Common myeloid progenitor, CD34-positive (primary cell): ENCODE data around the gene ZNF319.

Source experiments
- CTCF ChIA-PET: fragments of 350-600 bp; sonication (Branson Sonifier 250); formaldehyde crosslinking; loops from one replicate; lab custom pipeline; 2021; ENCODE audit warnings: antibody characterized with exemption; lab: Charles Lee
- POLR2A ChIA-PET: fragments of 350-600 bp; sonication (Branson Sonifier 250); formaldehyde crosslinking; loops from one replicate; lab custom pipeline; 2021; ENCODE audit warnings: antibody characterized with exemption; lab: Charles Lee
- DNase-seq, 3 donors: peaks; one replicate each; pipeline versions ENCODE4 v3.0.0 to v3.0.0-alpha.2; 2013
- H3K27ac ChIP-seq, 2 experiments: 1 replicate in 1 of 2; 2 replicates in 1 of 2; pipeline ENCODE4 v1.7.0; 2013; ENCODE audit warnings: inconsistent platforms in 2 of 2, low read length in 2 of 2, mild to moderate bottlenecking in 2 of 2, low read depth in 1 of 2, moderate library complexity in 1 of 2; ENCODE audit not compliant: severe bottlenecking in 2 of 2, insufficient read depth in 1 of 2, poor library complexity in 1 of 2
- H3K27me3 ChIP-seq, 5 experiments: replicated peaks in 2 of 5; 1 replicate in 3 of 5; 2 replicates in 2 of 5; pipeline versions ENCODE4 v1.6.1 to v1.7.0; 2013; ENCODE audit warnings: low read length in 4 of 5, mild to moderate bottlenecking in 2 of 5, moderate library complexity in 2 of 5, inconsistent platforms in 1 of 5; ENCODE audit not compliant: insufficient read depth in 5 of 5, control insufficient read depth in 4 of 5
- H3K36me3 ChIP-seq, 4 experiments: 1 replicate in 2 of 4; 2 replicates in 2 of 4; pipeline versions ENCODE4 v1.6.1 to v1.7.0; 2013; ENCODE audit warnings: low read length in 3 of 4, control low read depth in 1 of 4, mild to moderate bottlenecking in 1 of 4; ENCODE audit not compliant: control insufficient read depth in 4 of 4, insufficient read depth in 4 of 4
- H3K4me1 ChIP-seq, 4 experiments: 1 replicate in 3 of 4; 2 replicates in 1 of 4; pipeline versions ENCODE4 v1.6.1 to v1.7.1; 2013; ENCODE audit warnings: low read length in 3 of 4, mild to moderate bottlenecking in 3 of 4, control low read depth in 1 of 4, inconsistent platforms in 1 of 4, moderate library complexity in 1 of 4; ENCODE audit not compliant: control insufficient read depth in 4 of 4, insufficient read depth in 4 of 4; ENCODE audit errors: control extremely low read depth in 1 of 4
- H3K4me3 ChIP-seq, 7 experiments: 1 replicate in 4 of 7; 2 replicates in 3 of 7; pipeline versions ENCODE4 v1.5.1 to v1.7.0; 2013; ENCODE audit warnings: mild to moderate bottlenecking in 7 of 7, low read length in 6 of 7, moderate library complexity in 6 of 7, inconsistent platforms in 2 of 7, low read depth in 2 of 7, control low read depth in 1 of 7; ENCODE audit not compliant: insufficient read depth in 4 of 7, control insufficient read depth in 1 of 7; ENCODE audit errors: extremely low read depth in 1 of 7
- H3K9me3 ChIP-seq, 5 experiments: 1 replicate in 4 of 5; 2 replicates in 1 of 5; pipeline versions ENCODE4 v1.6.1 to v1.7.1; 2013; ENCODE audit warnings: low read length in 4 of 5, mild to moderate bottlenecking in 2 of 5, inconsistent platforms in 1 of 5, low read depth in 1 of 5, moderate library complexity in 1 of 5; ENCODE audit not compliant: control insufficient read depth in 4 of 5, insufficient read depth in 2 of 5; ENCODE audit errors: control extremely low read depth in 1 of 5
- WGBS: methylation state at CpG from one replicate; pipeline ENCODE4 v1.1.5; 2013; ENCODE audit not compliant: insufficient coverage; 5-methylcytosine and 5-hydroxymethylcytosine counted together

Gene ZNF319

GRCh38 chr16:57960310-57960709 is 40.2 kb downstream of the ZNF319 start:
- POLR2A ChIA-PET: interaction anchor here (0.5 kb wide), 1 partner anchor 39 kb away, joined by 4 read pairs; no protein-coding TSS in a partner anchor
- 89% methylated on average over 7 of the region's 10 CpGs for WGBS

GRCh38 chr16:57959804-57960203 is 40.7 kb downstream of the ZNF319 start:
- Histone ChIP-seq H3K9me3 (no peaks in the 10 kb centered on the region), H3K27ac (no peak overlapping the region), H3K4me3 (no peak overlapping the region), H3K4me1 (no peaks in the 10 kb centered on the region), H3K36me3 (no peaks in the 10 kb centered on the region), H3K27me3 (no peaks in the 10 kb centered on the region)
- DNase-seq: no peak
- WGBS: 97% methylated on average over 7 of the region's 11 CpGs
- CTCF ChIA-PET: interaction anchor here (1.1 kb wide), 1 partner anchor 17 kb away, joined by 3 read pairs; no protein-coding TSS in a partner anchor
- POLR2A ChIA-PET: interaction anchor here (0.5 kb wide), 1 partner anchor 39 kb away, joined by 4 read pairs; no protein-coding TSS in a partner anchor

More at GRCh38 chr16:57960310-57960709, 40.2 kb downstream of the ZNF319 start:
- Histone ChIP-seq H3K4me3 (no peak overlapping the region), H3K9me3 (no peaks in the 10 kb centered on the region), H3K4me1 (no peaks in the 10 kb centered on the region), H3K27ac (no peak overlapping the region), H3K36me3 (no peaks in the 10 kb centered on the region), H3K27me3 (no peaks in the 10 kb centered on the region)
- CTCF ChIA-PET: interaction anchor here (1.1 kb wide), 1 partner anchor 17 kb away, joined by 3 read pairs; no protein-coding TSS in a partner anchor
- DNase-seq: no peak

GRCh38 chr16:57959121-57959520 is 41.4 kb downstream of the ZNF319 start:
- CTCF ChIA-PET: no interaction called here
- whole genome bisulfite sequencing: 65% methylated on average over 6 of the region's 8 CpGs
- H3K4me1 ChIP-seq: no peaks in the 10 kb centered on the region

DNA sequence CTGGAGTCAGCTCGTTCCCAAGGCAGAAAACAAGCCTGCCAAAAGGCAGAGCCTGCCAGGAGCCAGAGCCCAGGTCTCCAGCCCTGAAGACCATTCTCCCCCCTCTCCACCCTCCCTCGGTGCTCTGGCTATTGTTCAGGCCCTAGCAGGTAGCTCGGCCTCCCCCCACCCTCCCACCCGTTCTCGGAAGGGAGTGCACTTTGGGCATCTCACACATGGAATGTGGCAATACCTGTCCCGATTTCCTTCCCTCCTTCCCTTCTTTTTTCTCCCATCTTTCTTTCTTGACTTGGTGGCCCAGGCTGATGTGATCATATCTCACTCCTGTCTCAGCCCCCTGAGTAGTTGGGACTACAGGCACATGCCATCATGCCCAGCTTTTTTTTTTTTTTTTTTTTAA is 41.9 kb downstream of the ZNF319 start:
- Histone ChIP-seq H3K4me3 (no peak overlapping the region), H3K9me3 (no peaks in the 10 kb centered on the region), H3K27ac (no peak overlapping the region), H3K4me1 (no peaks in the 10 kb centered on the region), H3K36me3 (no peaks in the 10 kb centered on the region), H3K27me3 (no peaks in the 10 kb centered on the region)
- WGBS: 98% methylated on average over 5 of the region's 6 CpGs
- DNase-seq: no peak
- ChIA-PET CTCF (no interaction called here), POLR2A (no interaction called here)

More at GRCh38 chr16:57959121-57959520, 41.4 kb downstream of the ZNF319 start:
- Histone ChIP-seq H3K27me3 (no peaks in the 10 kb centered on the region), H3K36me3 (no peaks in the 10 kb centered on the region), H3K9me3 (no peaks in the 10 kb centered on the region), H3K4me3 (no peak overlapping the region), H3K27ac (no peak overlapping the region)
- POLR2A ChIA-PET: no interaction called here
- DNase-seq: no peak

DNA sequence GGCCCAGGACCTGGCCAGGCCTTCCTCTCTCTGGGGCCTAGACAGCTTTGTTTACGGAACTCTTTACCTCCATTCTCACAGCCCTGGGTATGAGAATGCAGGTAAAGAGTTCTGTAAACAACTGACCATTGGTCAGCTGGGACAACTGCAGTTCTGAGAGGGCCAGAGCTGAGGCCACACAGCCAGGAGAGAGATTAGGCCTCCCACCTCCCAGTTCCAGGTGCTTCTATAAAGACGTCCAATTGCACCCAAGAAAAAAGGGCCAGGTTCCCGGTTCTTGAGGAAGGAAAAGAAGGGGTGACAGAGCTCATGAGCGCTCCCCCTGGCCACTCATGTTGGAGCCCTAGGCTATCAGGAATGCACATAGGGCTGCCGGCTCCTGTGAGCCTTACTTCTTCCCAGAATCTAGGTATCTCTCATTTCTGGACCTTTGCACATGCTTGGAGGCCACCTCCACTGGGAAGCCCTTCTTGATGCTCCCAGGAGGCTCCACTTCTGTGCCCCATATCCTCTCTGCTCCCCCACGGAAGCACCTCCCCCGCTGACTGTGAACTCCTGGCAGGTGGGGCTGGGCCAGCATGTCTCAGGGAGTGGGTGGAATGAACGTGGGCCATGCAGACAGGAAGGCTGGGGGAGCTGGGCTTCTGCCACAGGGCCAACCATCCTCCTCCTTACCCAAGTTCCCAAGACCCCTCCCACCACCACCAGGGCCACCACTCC is 42.6 kb downstream of the ZNF319 start:
- no peaks in the 10 kb centered on the region for H3K4me1 ChIP-seq
- H3K27me3 ChIP-seq: no peaks in the 10 kb centered on the region
- ChIA-PET POLR2A (interaction anchor here (0.6 kb wide), 1 partner anchor 55 kb away, joined by 3 read pairs; no protein-coding TSS in a partner anchor), CTCF (no interaction called here)
- H3K9me3 ChIP-seq: no peaks in the 10 kb centered on the region
- 92% methylated on average over 4 of the region's 8 CpGs for WGBS
- no peak for DNase-seq
- no peak overlapping the region for H3K27ac ChIP-seq
- H3K4me3 ChIP-seq: no peak overlapping the region
- no peaks in the 10 kb centered on the region for H3K36me3 ChIP-seq

GRCh38 chr16:57956924-57957672 is 43.4 kb downstream of the ZNF319 start:
- ChIA-PET CTCF (interaction anchor here (0.6 to 2.1 kb wide), 3 partner anchors 12 to 164 kb away, joined by 3 to 7 read pairs (median 5); no protein-coding TSS in a partner anchor), POLR2A (interaction anchor here (0.6 kb wide), 1 partner anchor 54 kb away, joined by 3 read pairs; no protein-coding TSS in a partner anchor)
- Histone ChIP-seq H3K9me3 (no peaks in the 10 kb centered on the region), H3K36me3 (no peaks in the 10 kb centered on the region), H3K4me3 (no peak overlapping the region), H3K27me3 (no peaks in the 10 kb centered on the region), H3K27ac (no peak overlapping the region), H3K4me1 (no peaks in the 10 kb centered on the region)
- 82% methylated on average over 3 of the region's 8 CpGs for WGBS
- DNase-seq: no peak
